GM12872 (cell line): Measurements from ENCODE around the gene EHBP1.

Source experiments
- CTCF ChIP-seq: IDR thresholded peaks from 3 replicates; pipeline ENCODE4 v1.5.1; 2011; ENCODE audit warnings: low read depth, mild to moderate bottlenecking, low read length, moderate library complexity; ENCODE audit not compliant: insufficient read depth

The EHBP1 gene

GRCh38 chr2:62717503-62718081 is 12.1 kb downstream of the EHBP1 start:
- no peak for TF ChIP-seq CTCF

GRCh38 chr2:62718225-62718822 is 12.8 kb downstream of the EHBP1 start:
- TF ChIP-seq CTCF = no peak

- TF ChIP-seq CTCF = no peak
These were observed 14.2 kb downstream of the EHBP1 start for GRCh38 chr2:62719757-62720156.

GRCh38 chr2:62722679-62723078 is 17.2 kb downstream of the EHBP1 start:
- TF ChIP-seq CTCF = no peak

GRCh38 chr2:62723253-62723652 is 17.7 kb downstream of the EHBP1 start:
- TF ChIP-seq CTCF = no peak

GRCh38 chr2:62724106-62724505 is 18.6 kb downstream of the EHBP1 start:
- no peak for TF ChIP-seq CTCF

- peak; percentile 29; the same call in 1 of the 3 replicates for TF ChIP-seq CTCF
These were observed 19.6 kb downstream of the EHBP1 start for GRCh38 chr2:62724886-62725711.
